IPS DF 6.9 (cell line): ENCODE data around the gene RPL10.

Experiments
- DNase-seq: peaks from one replicate; pipeline ENCODE4 v3.0.0-alpha.2; 2013; ENCODE audit warnings: low read depth, low spot score
- H3K27ac ChIP-seq: one replicate; pipeline ENCODE4 v1.5.1; 2013; ENCODE audit warnings: low read length, control low read depth
- H3K27me3 ChIP-seq: 2 replicates; pipeline ENCODE4 v1.6.1; 2013; ENCODE audit warnings: mild to moderate bottlenecking, low read length; ENCODE audit not compliant: control insufficient read depth, insufficient read depth
- H3K36me3 ChIP-seq: 2 replicates; pipeline ENCODE4 v1.6.1; 2013; ENCODE audit warnings: low read length; ENCODE audit not compliant: control insufficient read depth, insufficient read depth
- H3K4me1 ChIP-seq: 2 replicates; pipeline ENCODE4 v1.6.1; 2013; ENCODE audit warnings: low read length; ENCODE audit not compliant: control insufficient read depth, insufficient read depth
- H3K4me3 ChIP-seq: 2 replicates; pipeline ENCODE4 v1.5.1; 2013; ENCODE audit warnings: mild to moderate bottlenecking, low read length
- H3K9me3 ChIP-seq: 2 replicates; pipeline ENCODE4 v1.6.1; 2013; ENCODE audit warnings: low read length, inconsistent platforms; ENCODE audit not compliant: control insufficient read depth, insufficient read depth
- WGBS: extraction: QIAGEN DNeasy Blood & Tissue Kit; methylation state at CpG from one replicate; pipeline ENCODE4 v1.1.7; 2013; ENCODE audit warnings: mixed read lengths, missing lambda C conversion rate; ENCODE audit not compliant: insufficient read length, insufficient coverage; 5-methylcytosine and 5-hydroxymethylcytosine counted together

The RPL10 gene

DNA sequence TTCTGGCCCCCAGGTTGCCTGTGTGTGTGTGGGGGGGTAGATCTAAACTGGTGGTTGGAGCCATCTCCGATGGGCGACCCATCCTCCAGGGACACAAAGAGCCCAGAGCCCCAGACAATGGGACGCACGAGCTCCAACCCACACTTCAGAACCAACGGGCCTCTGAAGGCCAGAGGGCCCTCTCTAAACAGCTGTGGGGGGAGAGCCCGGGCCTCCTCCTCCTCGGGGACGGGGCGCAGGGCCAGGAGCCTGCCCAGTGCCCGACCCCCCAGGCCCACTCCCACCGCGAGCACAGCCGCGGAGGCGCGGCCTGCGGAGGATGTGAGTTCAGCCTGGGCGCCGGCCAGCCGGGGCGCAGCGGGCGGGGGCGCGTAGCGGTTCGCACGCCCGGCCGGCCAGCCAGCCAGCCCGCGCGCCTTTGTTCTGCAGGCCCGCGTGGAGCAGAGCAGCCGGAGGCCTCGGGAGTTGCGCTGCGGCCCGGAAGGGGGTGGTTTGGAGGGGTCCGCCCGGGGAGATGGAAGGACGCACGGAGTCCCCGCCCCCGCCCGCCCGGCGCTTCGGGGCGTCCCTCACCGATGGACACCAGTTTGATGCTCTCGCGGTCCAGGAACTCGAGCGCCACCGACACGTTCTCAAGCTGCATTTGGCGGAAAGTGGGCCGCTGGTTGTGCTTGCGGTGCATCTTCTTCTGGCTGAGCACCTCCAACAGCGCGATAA, 27.7 kb upstream of the RPL10 start:
- Histone ChIP-seq H3K27me3 (no peaks in the 10 kb centered on the region), H3K4me3 (peak overlapping the region; percentile 100), H3K4me1 (peaks cover 7% of the 10 kb centered on the region), H3K9me3 (no peaks in the 10 kb centered on the region), H3K27ac (no peak overlapping the region), H3K36me3 (peaks cover 29% of the 10 kb centered on the region)
- no peak for DNase-seq
- WGBS: no CpG with 5 or more reads among the region's 63 CpGs

DNA sequence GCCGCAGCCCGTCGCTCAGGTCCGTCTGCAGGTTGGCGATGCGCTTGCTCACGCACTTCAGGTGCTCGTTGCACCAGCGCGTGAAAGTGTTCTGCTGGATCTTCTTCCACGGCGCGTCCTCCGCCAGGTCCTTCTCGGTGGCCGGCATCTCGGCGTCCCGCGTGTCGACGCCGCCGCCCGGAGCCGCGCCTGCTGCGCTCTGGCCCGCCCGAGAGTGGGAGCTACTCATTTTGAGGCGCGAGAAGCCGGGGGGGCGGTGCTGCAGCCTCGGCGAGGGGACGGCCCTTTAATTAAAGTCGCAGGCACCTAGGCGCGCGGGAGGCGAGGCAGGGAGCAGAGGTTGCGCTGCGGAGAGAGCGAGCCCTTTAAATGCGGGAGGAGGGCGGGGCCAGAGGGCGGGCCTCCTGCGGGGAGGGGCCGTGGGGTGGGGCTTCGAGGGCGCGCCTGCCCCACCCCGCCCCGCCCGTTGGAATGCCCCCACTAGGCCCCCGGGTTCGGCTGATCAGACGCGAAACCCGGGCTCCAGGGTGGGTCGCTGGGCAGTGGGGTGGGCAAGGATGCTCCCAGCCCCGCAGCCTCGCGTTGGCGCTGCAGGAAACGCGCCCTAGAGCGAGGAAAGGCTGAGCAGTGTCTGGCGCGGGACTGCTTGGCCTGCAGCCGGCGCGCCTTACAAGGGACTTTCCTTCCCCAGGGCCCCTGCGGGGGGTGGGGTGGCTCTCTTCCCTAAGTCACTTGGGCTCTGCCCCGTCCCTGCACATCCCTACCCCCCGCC, 27.0 kb upstream of the RPL10 start:
- no peak overlapping the region for H3K27ac ChIP-seq
- DNase-seq: no peak

DNA sequence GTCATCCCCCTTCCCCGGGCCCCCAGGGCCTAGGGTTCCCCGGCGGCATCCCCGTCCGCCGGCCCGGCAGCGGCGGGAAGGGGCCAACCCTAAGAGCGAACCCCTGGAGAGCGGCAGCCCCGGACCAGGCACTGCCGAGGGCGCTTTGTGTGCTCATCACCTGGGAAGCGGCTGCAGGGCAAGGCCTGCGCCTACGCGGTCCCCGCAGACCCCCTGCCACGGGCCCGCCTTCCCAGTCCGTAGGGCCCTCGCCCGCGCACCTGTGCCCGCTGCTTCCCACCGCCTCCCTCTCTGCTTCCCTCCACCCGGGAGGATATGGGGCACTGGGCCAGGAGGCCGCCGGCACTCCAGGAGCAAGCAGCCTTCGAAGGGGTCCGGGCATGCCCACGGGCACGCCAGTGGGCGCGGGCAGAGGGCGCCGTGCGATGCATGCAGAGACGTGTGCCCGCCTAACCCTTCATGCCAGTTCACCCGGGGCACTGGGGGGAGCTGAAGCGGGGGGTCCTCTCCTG, 26.3 kb upstream of the RPL10 start:
- no CpG with 5 or more reads among the region's 43 CpGs for WGBS

More for the DNA sequence above, 27.0 kb upstream of the RPL10 start:
- Histone ChIP-seq H3K4me3 (peak overlapping the region; percentile 100), H3K4me1 (peaks cover 7% of the 10 kb centered on the region), H3K27me3 (no peaks in the 10 kb centered on the region), H3K36me3 (peaks cover 22% of the 10 kb centered on the region), H3K9me3 (no peaks in the 10 kb centered on the region)
- WGBS: no CpG with 5 or more reads among the region's 77 CpGs

DNA sequence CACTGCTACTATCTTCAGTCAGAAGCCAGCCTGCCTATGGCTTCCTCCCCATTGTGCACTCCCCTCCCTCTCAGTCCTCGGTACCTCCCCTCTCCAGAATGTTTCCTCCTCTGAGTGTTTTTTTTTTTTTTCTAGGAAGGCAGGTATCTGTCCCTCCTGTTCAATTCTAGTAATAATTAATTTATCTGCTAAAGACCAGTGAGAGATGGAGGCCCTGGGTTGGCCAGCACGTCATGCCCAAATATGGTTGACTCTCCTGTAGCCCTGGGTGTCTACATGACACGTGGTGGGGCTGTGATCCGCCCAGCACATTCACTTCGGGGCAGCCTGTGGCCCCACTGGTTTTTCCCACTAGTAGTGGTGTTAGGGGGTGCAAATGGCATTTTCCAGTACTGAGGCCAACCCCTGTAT, 25.6 kb upstream of the RPL10 start:
- DNase-seq: no peak
- H3K27ac ChIP-seq: no peak overlapping the region

More for the DNA sequence above, 26.3 kb upstream of the RPL10 start:
- DNase-seq: no peak
- Histone ChIP-seq H3K4me3 (peak overlapping the region; percentile 39; the same call in 1 of the 2 replicates), H3K27me3 (no peaks in the 10 kb centered on the region), H3K9me3 (no peaks in the 10 kb centered on the region), H3K27ac (no peak overlapping the region), H3K4me1 (peaks cover 7% of the 10 kb centered on the region), H3K36me3 (peaks cover 15% of the 10 kb centered on the region)

DNA sequence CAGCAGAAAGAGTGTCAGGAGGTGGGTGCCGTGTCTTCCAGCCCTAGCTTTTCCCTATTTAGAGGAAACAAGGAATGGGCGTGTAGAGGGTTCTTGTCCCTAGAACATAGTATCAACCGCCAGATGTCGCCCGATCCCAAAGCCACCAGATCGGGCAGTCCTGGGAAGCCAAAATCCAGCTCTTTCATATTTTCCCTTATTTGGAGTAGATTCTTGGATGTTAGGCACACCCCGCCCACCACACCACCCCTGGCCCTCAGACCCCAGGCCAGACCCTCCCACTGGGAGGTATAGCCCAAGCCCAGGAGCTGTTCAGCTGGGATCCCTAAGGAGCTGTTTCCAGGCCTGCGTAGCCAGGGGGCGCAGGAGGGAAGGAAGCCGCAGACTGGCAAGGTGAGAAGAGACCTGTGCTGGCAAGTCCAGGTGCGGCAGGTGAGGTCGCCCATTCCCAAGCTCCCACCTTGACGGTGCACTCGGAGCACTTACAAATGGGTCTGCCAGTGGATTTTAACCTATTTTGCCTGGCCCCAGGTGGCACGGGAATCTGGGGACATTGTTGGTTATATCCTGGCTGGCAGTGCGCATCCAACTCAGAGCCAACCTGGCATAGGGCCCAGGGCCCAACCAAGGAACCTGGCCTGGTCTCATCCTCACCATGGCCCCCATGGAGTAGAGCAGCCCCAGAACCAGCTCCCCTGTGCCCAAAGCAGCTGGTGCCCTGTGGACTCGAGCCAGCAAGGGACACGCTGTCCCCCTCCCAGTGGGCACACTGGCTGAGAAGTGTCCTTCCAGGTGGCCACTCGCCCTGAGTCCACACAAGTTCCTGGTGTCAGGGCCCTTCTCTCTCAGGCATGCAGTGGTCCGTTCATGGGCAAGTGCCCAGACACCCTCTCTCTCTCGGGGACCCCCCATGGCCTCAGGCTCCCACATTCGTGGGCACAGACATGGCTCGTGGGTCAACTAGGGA, 24.6 kb upstream of the RPL10 start:
- peak overlapping the region; percentile 33; the same call in 1 of the 2 replicates for H3K4me3 ChIP-seq
- no peak overlapping the region for H3K27ac ChIP-seq
- DNase-seq: no peak
- no peaks in the 10 kb centered on the region for H3K27me3 ChIP-seq
- no peaks in the 10 kb centered on the region for H3K9me3 ChIP-seq
- WGBS: no CpG with 5 or more reads among the region's 23 CpGs
- peaks cover 11% of the 10 kb centered on the region for H3K4me1 ChIP-seq
- peaks cover 4% of the 10 kb centered on the region for H3K36me3 ChIP-seq

More for the DNA sequence above, 25.6 kb upstream of the RPL10 start:
- H3K27me3 ChIP-seq: no peaks in the 10 kb centered on the region
- peaks cover 9% of the 10 kb centered on the region for H3K4me1 ChIP-seq
- WGBS: no CpG with 5 or more reads among the region's 5 CpGs
- H3K36me3 ChIP-seq: peaks cover 8% of the 10 kb centered on the region
- no peaks in the 10 kb centered on the region for H3K9me3 ChIP-seq
- H3K4me3 ChIP-seq: no peak overlapping the region

DNA sequence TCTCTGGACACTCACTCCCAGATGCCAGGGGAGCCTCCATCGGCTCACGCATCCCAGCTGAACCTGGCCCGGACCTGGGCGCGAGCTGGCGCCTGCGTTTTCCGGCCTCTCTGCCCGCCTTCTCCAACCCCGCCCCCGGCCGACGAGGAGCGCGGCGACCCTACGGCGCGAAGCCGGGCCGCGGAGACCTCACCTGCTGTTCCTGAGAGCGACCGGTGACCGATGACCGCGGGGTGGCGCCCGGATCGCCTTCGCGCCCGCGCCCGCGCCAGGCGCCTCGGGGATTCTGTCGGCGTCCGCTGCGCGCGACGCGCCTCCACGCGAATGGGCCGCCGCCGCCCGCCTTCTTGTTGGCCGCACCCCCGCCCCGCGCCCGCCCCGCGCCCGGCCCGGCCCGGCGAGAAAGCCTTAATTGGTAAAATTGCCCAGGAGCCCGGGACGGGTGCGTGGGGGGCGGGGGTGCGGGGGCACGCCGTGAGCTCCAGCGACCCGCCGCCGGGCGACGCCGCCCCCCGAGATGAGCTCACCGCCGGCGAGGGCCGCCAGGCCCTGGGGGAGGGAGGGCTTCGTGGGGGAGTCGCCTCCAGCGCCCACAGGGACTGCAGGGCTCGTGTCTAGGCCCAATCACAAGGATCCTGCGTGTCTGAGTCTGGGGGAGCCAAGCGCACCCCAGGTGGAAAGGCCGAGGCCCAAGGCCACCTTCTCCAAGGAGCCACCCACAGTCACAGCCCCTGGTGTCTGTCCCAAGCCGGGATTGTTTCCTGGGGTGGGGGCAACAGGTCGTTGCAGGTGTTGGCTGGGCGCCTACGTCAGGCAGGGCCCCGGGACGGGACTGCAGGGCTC, 23.6 kb upstream of the RPL10 start, which contains the start of gene FLNA:
Gene FLNA (minus strand): TSS at position 322 of the 843 bp plus-strand sequence. CDS start 3,389 bp downstream, outside the sequence.
- no peak for DNase-seq
- Histone ChIP-seq H3K36me3 (peaks cover 4% of the 10 kb centered on the region; the same call in 1 of the 2 replicates), H3K27ac (no peak within 1 kb of the TSS), H3K4me1 (peaks cover 11% of the 10 kb centered on the region), H3K27me3 (no peaks in the 10 kb centered on the region), H3K9me3 (no peaks in the 10 kb centered on the region), H3K4me3 (peak within 1 kb of the TSS; percentile 33; the same call in 1 of the 2 replicates)
- no CpG with 5 or more reads among the region's 95 CpGs for WGBS

DNA sequence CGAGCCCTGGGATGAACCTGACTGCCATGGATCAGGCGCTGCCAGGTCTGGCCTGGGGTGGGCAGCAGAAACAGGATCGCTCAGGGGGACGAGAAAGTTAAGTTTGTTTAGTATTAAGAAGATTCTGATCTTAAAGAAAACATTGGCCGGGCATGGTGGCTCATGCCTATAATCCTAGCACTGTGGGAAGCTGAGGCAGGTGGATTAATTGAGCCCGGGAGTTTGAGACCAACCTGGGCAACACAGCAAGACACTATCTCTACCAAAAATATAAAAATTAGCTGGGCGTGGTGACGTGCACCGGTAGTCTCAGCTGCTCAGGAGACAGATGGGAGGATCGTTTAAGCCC, 23.0 kb upstream of the RPL10 start:
- DNase-seq: no peak
- Histone ChIP-seq H3K27me3 (no peaks in the 10 kb centered on the region), H3K36me3 (peaks cover under 1% of the 10 kb centered on the region; the same call in 1 of the 2 replicates), H3K4me1 (peaks cover 11% of the 10 kb centered on the region), H3K9me3 (no peaks in the 10 kb centered on the region), H3K27ac (no peak overlapping the region), H3K4me3 (peak overlapping the region; percentile 32; the same call in 1 of the 2 replicates)
- no CpG with 5 or more reads among the region's 10 CpGs for WGBS

DNA sequence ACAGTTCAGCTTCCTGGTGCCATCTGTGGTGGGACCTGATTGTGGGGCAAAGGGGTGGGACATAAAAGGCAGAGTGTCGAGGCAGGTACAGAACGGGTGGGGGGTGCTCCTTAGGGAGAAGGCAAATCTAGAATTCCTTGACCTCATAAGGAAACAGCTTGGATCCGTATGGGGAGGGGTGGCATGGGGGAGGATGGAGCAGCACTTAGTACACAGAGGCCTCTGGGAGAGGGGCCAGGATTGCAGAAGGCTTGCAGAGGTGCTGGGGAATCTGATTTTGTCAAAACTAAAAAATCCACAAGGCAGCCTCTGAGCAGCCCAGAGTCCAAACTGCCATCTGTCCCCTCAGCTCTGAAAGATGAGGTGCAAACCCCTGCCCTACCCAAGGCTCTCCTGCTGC, 21.4 kb upstream of the RPL10 start:
- no peak overlapping the region for H3K27ac ChIP-seq
- no peaks in the 10 kb centered on the region for H3K9me3 ChIP-seq
- no peak for DNase-seq
- H3K36me3 ChIP-seq: peaks cover 3% of the 10 kb centered on the region; the same call in 1 of the 2 replicates
- H3K27me3 ChIP-seq: no peaks in the 10 kb centered on the region
- H3K4me1 ChIP-seq: peaks cover 12% of the 10 kb centered on the region
- no CpG with 5 or more reads among the region's 3 CpGs for WGBS
- H3K4me3 ChIP-seq: no peak overlapping the region

DNA sequence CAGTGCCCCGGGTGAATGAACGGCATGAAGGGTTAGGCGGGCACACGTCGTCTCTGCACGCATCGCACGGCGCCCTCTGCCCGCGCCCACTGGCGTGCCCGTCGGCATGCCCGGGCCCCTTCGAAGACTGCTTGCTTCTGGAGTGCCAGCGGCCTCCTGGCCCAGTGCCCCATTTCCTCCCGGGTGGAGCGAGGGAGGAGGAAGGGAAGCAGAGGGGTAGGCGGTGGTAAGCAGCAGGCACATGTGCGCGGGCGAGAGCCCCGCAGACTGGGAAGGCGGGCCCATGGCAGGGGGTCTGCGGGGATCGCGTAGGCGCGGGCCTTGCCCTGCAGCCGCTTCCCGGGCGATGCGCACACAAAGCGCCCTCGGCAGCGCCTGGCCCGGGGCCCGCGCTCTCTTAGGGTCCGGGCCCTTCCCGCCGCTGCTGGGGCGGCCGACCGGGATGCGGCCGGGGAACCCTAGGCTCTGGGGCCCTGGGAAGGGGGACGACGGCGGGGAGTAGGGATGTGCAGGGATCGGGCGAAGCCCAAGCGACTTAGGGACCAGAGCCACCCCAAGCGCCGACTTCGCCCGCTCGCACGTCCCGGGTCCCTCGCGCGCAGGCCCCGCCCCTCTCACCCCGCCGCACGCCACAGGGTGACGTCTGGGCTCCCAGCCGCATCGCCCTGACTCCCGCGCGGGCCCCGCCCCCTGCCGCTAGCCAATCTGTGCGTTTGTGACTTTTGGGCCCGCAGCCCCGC, 19.9 kb upstream of the RPL10 start:
- peak; percentile 73 for DNase-seq
- no CpG with 5 or more reads among the region's 79 CpGs for WGBS
- Histone ChIP-seq H3K36me3 (peaks cover 5% of the 10 kb centered on the region; the same call in 1 of the 2 replicates), H3K27me3 (no peaks in the 10 kb centered on the region), H3K27ac (no peak overlapping the region), H3K4me1 (peaks cover 11% of the 10 kb centered on the region), H3K9me3 (no peaks in the 10 kb centered on the region), H3K4me3 (peak overlapping the region; percentile 45; the same call in 1 of the 2 replicates)
